GM19455 (cell line): ENCODE results near the gene HK1.

Experiments
- ATAC-seq: cut with Tn5 transposase; IDR thresholded peaks from one replicate; pipeline ENCODE4 v1.9.1; 2021; ENCODE audit not compliant: unreplicated experiment

HK1 gene

GRCh38 chr10:69398466-69398865, 120.2 kb downstream of the HK1 start:
- ATAC-seq: no peak

GRCh38 chr10:69400936-69401335, 122.6 kb downstream of the HK1 start:
- ATAC-seq: no peak

- ATAC-seq: no peak
These were observed 123.1 kb downstream of the HK1 start for GRCh38 chr10:69401416-69401815.

- ATAC-seq: no peak
These were observed 124.1 kb downstream of the HK1 start for GRCh38 chr10:69402386-69402785.

GRCh38 chr10:69403066-69403465, 124.8 kb downstream of the HK1 start:
- ATAC-seq: no peak

GRCh38 chr10:69403519-69403918, 125.2 kb downstream of the HK1 start:
- ATAC-seq: no peak

- no peak for ATAC-seq
These were observed 126.5 kb downstream of the HK1 start for GRCh38 chr10:69404786-69405185.

- no peak for ATAC-seq
These were observed 126.9 kb downstream of the HK1 start for GRCh38 chr10:69405221-69405620.

- ATAC-seq: no peak
These were observed 128.1 kb downstream of the HK1 start for GRCh38 chr10:69406302-69406811.

GRCh38 chr10:69406816-69407580, 128.7 kb downstream of the HK1 start:
- no peak for ATAC-seq

- no peak for ATAC-seq
These were observed 129.5 kb downstream of the HK1 start for GRCh38 chr10:69407621-69408301.

- peak; percentile 76 for ATAC-seq
These were observed 130.3 kb downstream of the HK1 start for GRCh38 chr10:69408318-69409175.

GRCh38 chr10:69409176-69409495, 130.8 kb downstream of the HK1 start:
- no peak for ATAC-seq

- no peak for ATAC-seq
These were observed 131.7 kb downstream of the HK1 start for GRCh38 chr10:69409968-69410367.

GRCh38 chr10:69410487-69410886, 132.2 kb downstream of the HK1 start:
- ATAC-seq: no peak

- ATAC-seq: no peak
These were observed 133.2 kb downstream of the HK1 start for GRCh38 chr10:69411476-69411875.

GRCh38 chr10:69412232-69412790, 134.0 kb downstream of the HK1 start:
- ATAC-seq: no peak

- ATAC-seq: no peak
These were observed 135.0 kb downstream of the HK1 start for GRCh38 chr10:69413221-69413865.

- ATAC-seq: no peak
These were observed 136.0 kb downstream of the HK1 start for GRCh38 chr10:69414036-69415018.

- ATAC-seq: no peak
These were observed 136.8 kb downstream of the HK1 start for GRCh38 chr10:69415049-69415448.
